Astrocyte of the cerebellum (primary cell): ENCODE results near the gene C1QTNF1.
A peak's percentile ranks its signal among the peaks of the same experiment; 100 is the strongest.

Source experiments
- DNase-seq: peaks from one replicate; pipeline ENCODE4 v3.0.0-alpha.2; 2011; ENCODE audit warnings: low read depth
- H3K4me3 ChIP-seq: 2 replicates; pipeline ENCODE4 v1.5.1; 2011; ENCODE audit warnings: mild to moderate bottlenecking, low read depth, low read length, moderate library complexity
- CTCF ChIP-seq: IDR thresholded peaks from 2 replicates; pipeline ENCODE4 v1.5.1; 2012; ENCODE audit warnings: low read length, low read depth, moderate library complexity, mild to moderate bottlenecking; ENCODE audit errors: missing control alignments
- in situ Hi-C: cut with HindIII; loops from 2 replicates; pipeline ENCODE4 v1.10.0; 2017; ENCODE audit warnings: low sequenced_read_pairs

C1QTNF1 gene

GRCh38 chr17:79043191-79043930, 19.4 kb downstream of the C1QTNF1 start:
- TF ChIP-seq CTCF, result no peak
- in situ Hi-C loops, result no loop called here
- H3K4me3 ChIP-seq, result no peak overlapping the region

GRCh38 chr17:79043931-79044320, 20.0 kb downstream of the C1QTNF1 start:
- no peak for DNase-seq
- no peak overlapping the region for H3K4me3 ChIP-seq
- TF ChIP-seq CTCF, result no peak
- in situ Hi-C loops, result no loop called here

More at GRCh38 chr17:79043191-79043930, 19.4 kb downstream of the C1QTNF1 start:
- DNase-seq, result no peak

GRCh38 chr17:79044462-79044861, 20.5 kb downstream of the C1QTNF1 start:
- no peak overlapping the region for H3K4me3 ChIP-seq
- TF ChIP-seq CTCF, result no peak
- in situ Hi-C loops, result no loop called here
- DNase-seq, result no peak

GRCh38 chr17:79045001-79045729, 21.2 kb downstream of the C1QTNF1 start:
- DNase-seq, result no peak
- H3K4me3 ChIP-seq, result no peak overlapping the region
- in situ Hi-C loops, result no loop called here
- no peak for TF ChIP-seq CTCF

- no peak overlapping the region for H3K4me3 ChIP-seq
- DNase-seq, result no peak
- peak; percentile 98 for TF ChIP-seq CTCF
- in situ Hi-C loops, result no loop called here
Measured at GRCh38 chr17:79045842-79046196, 21.9 kb downstream of the C1QTNF1 start.

- in situ Hi-C loops, result no loop called here
- DNase-seq, result no peak
- TF ChIP-seq CTCF, result no peak
- no peak overlapping the region for H3K4me3 ChIP-seq
Measured at GRCh38 chr17:79046197-79046915, 22.4 kb downstream of the C1QTNF1 start.
